A549 (cell line): ENCODE data around the gene FAN1.

ENCODE experiments used
- CEBPB ChIP-seq, 2 experiments: fragments of >200 bp in 1 of 2; sonication (Bioruptor Twin) in 1 of 2; formaldehyde crosslinking in 1 of 2; IDR thresholded peaks; 2 replicates each; pipeline ENCODE4 v1.6.1; 2012 to 2016
- CHD4 ChIP-seq: fragments of 200-600 bp; sonication (generic); IDR thresholded peaks from 2 replicates; pipeline ENCODE4 v1.6.1; 2016; ENCODE audit warnings: antibody characterized with exemption, mild to moderate bottlenecking, borderline replicate concordance
- EHMT2 ChIP-seq: fragments of 200-600 bp; sonication (generic); IDR thresholded peaks from 2 replicates; pipeline ENCODE4 v1.6.1; 2016; ENCODE audit warnings: antibody characterized with exemption, low read depth, mild to moderate bottlenecking, moderate library complexity
- EP300 ChIP-seq, 2 experiments: fragments of >200 bp; sonication (Bioruptor Twin); formaldehyde crosslinking; IDR thresholded peaks; 2 replicates in 1 of 2; 3 replicates in 1 of 2; pipeline ENCODE4 v1.6.1; 2016 to 2017
- GATA3 ChIP-seq: IDR thresholded peaks from 2 replicates; pipeline ENCODE4 v1.6.1; 2012; ENCODE audit warnings: borderline replicate concordance
- HOXB13 ChIP-seq: fragments of 250-450 bp; sonication (Bioruptor Pico); IDR thresholded peaks from 2 replicates; pipeline ENCODE4 v1.5.0; 2020; ENCODE audit warnings: low read depth, mild to moderate bottlenecking, moderate library complexity
- MAFK ChIP-seq: fragments of 450-650 bp; IDR thresholded peaks from 2 replicates; pipeline ENCODE4 v1.6.1; 2014; ENCODE audit not compliant: partially characterized antibody
- POLR2A ChIP-seq: IDR thresholded peaks from 2 replicates; pipeline ENCODE4 v1.6.1; 2012; ENCODE audit warnings: mild to moderate bottlenecking, low read length
- RCOR1 ChIP-seq: fragments of 150-350 bp; IDR thresholded peaks from 2 replicates; pipeline ENCODE4 v1.6.1; 2014; ENCODE audit warnings: antibody characterized with exemption, low read length, low read depth
- TF ChIP-seq, protein P1 (sequence below): fragments of >200 bp; sonication (Bioruptor Twin); formaldehyde crosslinking; IDR thresholded peaks from 3 replicates; pipeline ENCODE4 v1.5.1; 2016
- TF ChIP-seq, protein P2 (sequence below): fragments of 150-350 bp; IDR thresholded peaks from 2 replicates; pipeline ENCODE4 v1.6.1; 2014; ENCODE audit warnings: low read depth, mild to moderate bottlenecking, low read length
- TF ChIP-seq, protein P3 (sequence below): fragments of 200-600 bp; sonication (generic); IDR thresholded peaks from 2 replicates; pipeline ENCODE4 v1.6.1; 2016; ENCODE audit warnings: antibody characterized with exemption, mild to moderate bottlenecking, moderate library complexity
- TF ChIP-seq, protein P4 (sequence below): fragments of 250-450 bp; sonication (Bioruptor Pico); IDR thresholded peaks from 2 replicates; pipeline ENCODE4 v1.5.0; 2020; ENCODE audit warnings: low read depth, mild to moderate bottlenecking, moderate library complexity

DNA sequence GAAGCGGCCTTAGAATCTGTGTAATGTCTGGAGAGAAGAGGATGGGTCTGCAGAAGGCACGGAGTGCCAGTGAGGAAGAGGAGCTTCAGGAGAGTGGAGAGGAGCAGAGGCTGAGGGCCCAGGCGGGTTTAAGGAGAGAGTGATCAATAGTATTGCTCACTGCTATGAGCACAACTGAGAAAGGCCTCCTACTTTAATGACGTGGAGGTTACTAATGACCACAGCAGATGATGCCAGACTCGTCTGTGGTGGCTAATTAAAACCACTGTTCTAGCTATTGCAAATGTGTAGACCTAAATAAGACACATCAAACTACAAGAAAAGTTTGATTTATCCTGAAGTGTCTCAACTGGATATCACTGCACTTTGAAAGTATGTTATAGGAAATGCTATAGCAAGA lies 54.5 kb downstream of the FAN1 start:
- TF ChIP-seq EP300 (IDR thresholded peaks at IDR 0.05) (no peak), MAFK (no peak), POLR2A (no peak), CEBPB (IDR thresholded peaks at IDR 0.05) (no peak), GATA3 (no peak), RCOR1 (no peak), EHMT2 (no peak), HOXB13 (no peak), CHD4 (no peak)
- TF ChIP-seq, protein P1, sequence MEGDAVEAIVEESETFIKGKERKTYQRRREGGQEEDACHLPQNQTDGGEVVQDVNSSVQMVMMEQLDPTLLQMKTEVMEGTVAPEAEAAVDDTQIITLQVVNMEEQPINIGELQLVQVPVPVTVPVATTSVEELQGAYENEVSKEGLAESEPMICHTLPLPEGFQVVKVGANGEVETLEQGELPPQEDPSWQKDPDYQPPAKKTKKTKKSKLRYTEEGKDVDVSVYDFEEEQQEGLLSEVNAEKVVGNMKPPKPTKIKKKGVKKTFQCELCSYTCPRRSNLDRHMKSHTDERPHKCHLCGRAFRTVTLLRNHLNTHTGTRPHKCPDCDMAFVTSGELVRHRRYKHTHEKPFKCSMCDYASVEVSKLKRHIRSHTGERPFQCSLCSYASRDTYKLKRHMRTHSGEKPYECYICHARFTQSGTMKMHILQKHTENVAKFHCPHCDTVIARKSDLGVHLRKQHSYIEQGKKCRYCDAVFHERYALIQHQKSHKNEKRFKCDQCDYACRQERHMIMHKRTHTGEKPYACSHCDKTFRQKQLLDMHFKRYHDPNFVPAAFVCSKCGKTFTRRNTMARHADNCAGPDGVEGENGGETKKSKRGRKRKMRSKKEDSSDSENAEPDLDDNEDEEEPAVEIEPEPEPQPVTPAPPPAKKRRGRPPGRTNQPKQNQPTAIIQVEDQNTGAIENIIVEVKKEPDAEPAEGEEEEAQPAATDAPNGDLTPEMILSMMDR = no peak
- TF ChIP-seq, protein P2, sequence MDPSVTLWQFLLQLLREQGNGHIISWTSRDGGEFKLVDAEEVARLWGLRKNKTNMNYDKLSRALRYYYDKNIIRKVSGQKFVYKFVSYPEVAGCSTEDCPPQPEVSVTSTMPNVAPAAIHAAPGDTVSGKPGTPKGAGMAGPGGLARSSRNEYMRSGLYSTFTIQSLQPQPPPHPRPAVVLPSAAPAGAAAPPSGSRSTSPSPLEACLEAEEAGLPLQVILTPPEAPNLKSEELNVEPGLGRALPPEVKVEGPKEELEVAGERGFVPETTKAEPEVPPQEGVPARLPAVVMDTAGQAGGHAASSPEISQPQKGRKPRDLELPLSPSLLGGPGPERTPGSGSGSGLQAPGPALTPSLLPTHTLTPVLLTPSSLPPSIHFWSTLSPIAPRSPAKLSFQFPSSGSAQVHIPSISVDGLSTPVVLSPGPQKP = no peak
- TF ChIP-seq, protein P3, sequence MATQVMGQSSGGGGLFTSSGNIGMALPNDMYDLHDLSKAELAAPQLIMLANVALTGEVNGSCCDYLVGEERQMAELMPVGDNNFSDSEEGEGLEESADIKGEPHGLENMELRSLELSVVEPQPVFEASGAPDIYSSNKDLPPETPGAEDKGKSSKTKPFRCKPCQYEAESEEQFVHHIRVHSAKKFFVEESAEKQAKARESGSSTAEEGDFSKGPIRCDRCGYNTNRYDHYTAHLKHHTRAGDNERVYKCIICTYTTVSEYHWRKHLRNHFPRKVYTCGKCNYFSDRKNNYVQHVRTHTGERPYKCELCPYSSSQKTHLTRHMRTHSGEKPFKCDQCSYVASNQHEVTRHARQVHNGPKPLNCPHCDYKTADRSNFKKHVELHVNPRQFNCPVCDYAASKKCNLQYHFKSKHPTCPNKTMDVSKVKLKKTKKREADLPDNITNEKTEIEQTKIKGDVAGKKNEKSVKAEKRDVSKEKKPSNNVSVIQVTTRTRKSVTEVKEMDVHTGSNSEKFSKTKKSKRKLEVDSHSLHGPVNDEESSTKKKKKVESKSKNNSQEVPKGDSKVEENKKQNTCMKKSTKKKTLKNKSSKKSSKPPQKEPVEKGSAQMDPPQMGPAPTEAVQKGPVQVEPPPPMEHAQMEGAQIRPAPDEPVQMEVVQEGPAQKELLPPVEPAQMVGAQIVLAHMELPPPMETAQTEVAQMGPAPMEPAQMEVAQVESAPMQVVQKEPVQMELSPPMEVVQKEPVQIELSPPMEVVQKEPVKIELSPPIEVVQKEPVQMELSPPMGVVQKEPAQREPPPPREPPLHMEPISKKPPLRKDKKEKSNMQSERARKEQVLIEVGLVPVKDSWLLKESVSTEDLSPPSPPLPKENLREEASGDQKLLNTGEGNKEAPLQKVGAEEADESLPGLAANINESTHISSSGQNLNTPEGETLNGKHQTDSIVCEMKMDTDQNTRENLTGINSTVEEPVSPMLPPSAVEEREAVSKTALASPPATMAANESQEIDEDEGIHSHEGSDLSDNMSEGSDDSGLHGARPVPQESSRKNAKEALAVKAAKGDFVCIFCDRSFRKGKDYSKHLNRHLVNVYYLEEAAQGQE = no peak
- TF ChIP-seq, protein P4, sequence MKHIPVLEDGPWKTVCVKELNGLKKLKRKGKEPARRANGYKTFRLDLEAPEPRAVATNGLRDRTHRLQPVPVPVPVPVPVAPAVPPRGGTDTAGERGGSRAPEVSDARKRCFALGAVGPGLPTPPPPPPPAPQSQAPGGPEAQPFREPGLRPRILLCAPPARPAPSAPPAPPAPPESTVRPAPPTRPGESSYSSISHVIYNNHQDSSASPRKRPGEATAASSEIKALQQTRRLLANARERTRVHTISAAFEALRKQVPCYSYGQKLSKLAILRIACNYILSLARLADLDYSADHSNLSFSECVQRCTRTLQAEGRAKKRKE (CRISPR knock-in tag) = no peak
